Immature natural killer cell (primary cell): ENCODE results near the gene SLC38A10. TPM values are rescaled to one million over a fixed set of nuclear protein-coding genes. Genes with fewer than 3 reads are reported as not detected.
"Not testable (repeated sequence)": the region's sequence is repeated elsewhere in the genome, so short reads cannot be mapped to it uniquely, and the experiment has no call there.

Experiments used
- DNase-seq, 3 donors: peaks; one replicate each; pipeline ENCODE4 v3.0.0; 2022; ENCODE audit warnings: mixed read lengths in 1 of 3
- H3K27ac Mint-ChIP-seq, 6 donors: one replicate each; pipeline ENCODE4 v1.8.0; 2020; ENCODE audit warnings: mixed read lengths in 6 of 6, mild to moderate bottlenecking in 5 of 6, inconsistent platforms in 4 of 6, moderate library complexity in 3 of 6
- H3K27me3 Mint-ChIP-seq, 3 donors: one replicate each; pipeline ENCODE4 v1.8.0; 2020 to 2021; ENCODE audit warnings: low read depth in 3 of 3, mild to moderate bottlenecking in 3 of 3, mixed read lengths in 3 of 3, moderate library complexity in 3 of 3, inconsistent platforms in 1 of 3
- H3K36me3 Mint-ChIP-seq, 3 donors: one replicate each; pipeline ENCODE4 v1.8.0; 2020; ENCODE audit warnings: mixed read lengths in 3 of 3, inconsistent platforms in 2 of 3, mild to moderate bottlenecking in 2 of 3
- H3K4me1 Mint-ChIP-seq, 2 donors: one replicate each; pipeline ENCODE4 v1.8.0; 2020; ENCODE audit warnings: inconsistent platforms in 2 of 2, mild to moderate bottlenecking in 2 of 2, mixed read lengths in 2 of 2, moderate library complexity in 1 of 2
- H3K4me3 Mint-ChIP-seq, 5 donors: one replicate each; pipeline ENCODE4 v1.8.0; 2020; ENCODE audit warnings: mild to moderate bottlenecking in 5 of 5, mixed read lengths in 5 of 5, inconsistent platforms in 3 of 5, moderate library complexity in 3 of 5
- H3K9me3 Mint-ChIP-seq, 6 donors: one replicate each; pipeline ENCODE4 v1.8.0; 2020; ENCODE audit warnings: mild to moderate bottlenecking in 6 of 6, mixed read lengths in 6 of 6, inconsistent platforms in 4 of 6, moderate library complexity in 3 of 6
- polyA plus RNA-seq, 3 donors: library from polyadenylated mRNA; unstranded; fragments of 300-500 nt; fragmentation: Illumina TruSeq; gene quantifications; one replicate each; pipeline ENCODE4 v1.2.3, GENCODE V29; 2021

The SLC38A10 gene
- polyA plus RNA-seq, 3 donors from 2014 or later = 46.8 to 98.7 (median 46.8) TPM

- Mint-ChIP-seq H3K27ac (no peak overlapping the region), H3K36me3 (no peaks in the 10 kb centered on the region), H3K9me3 (no peaks in the 10 kb centered on the region), H3K4me3 (no peak overlapping the region), H3K27me3 (peaks cover 1 to 4% (median 3%) of the 10 kb centered on the region in 3 donors), H3K4me1 (peaks cover 5 to 8% of the 10 kb centered on the region in 2 donors)
- DNase-seq = no peak
Measured at GRCh38 chr17:81312624-81313325, 17.7 kb upstream of the SLC38A10 start.

- Mint-ChIP-seq H3K9me3 (no peaks in the 10 kb centered on the region), H3K36me3 (no peaks in the 10 kb centered on the region), H3K27ac (no peak overlapping the region), H3K27me3 (peaks cover 1 to 3% (median 3%) of the 10 kb centered on the region in 3 donors), H3K4me1 (peaks cover 5 to 8% of the 10 kb centered on the region in 2 donors), H3K4me3 (no peak overlapping the region)
- DNase-seq = no peak
Measured at GRCh38 chr17:81311946-81312345, 16.8 kb upstream of the SLC38A10 start.

GRCh38 chr17:81310949-81311550, 15.9 kb upstream of the SLC38A10 start:
- no peak overlapping the region for H3K27ac Mint-ChIP-seq

GRCh38 chr17:81309859-81310839, 15.0 kb upstream of the SLC38A10 start:
- Mint-ChIP-seq H3K4me3 (no peak overlapping the region), H3K27ac (no peak overlapping the region), H3K27me3 (peaks cover 3% of the 10 kb centered on the region in 3 donors), H3K9me3 (no peaks in the 10 kb centered on the region), H3K36me3 (no peaks in the 10 kb centered on the region), H3K4me1 (peaks cover 5 to 8% of the 10 kb centered on the region in 2 donors)
- no peak for DNase-seq

More at GRCh38 chr17:81310949-81311550, 15.9 kb upstream of the SLC38A10 start:
- H3K4me1 Mint-ChIP-seq = peaks cover 5 to 8% of the 10 kb centered on the region in 2 donors
- no peak for DNase-seq
- H3K4me3 Mint-ChIP-seq = no peak overlapping the region
- H3K27me3 Mint-ChIP-seq = peaks cover 1 to 3% (median 3%) of the 10 kb centered on the region in 3 donors
- H3K36me3 Mint-ChIP-seq = no peaks in the 10 kb centered on the region
- no peaks in the 10 kb centered on the region for H3K9me3 Mint-ChIP-seq

GRCh38 chr17:81309140-81309858, 14.2 kb upstream of the SLC38A10 start:
- H3K27me3 Mint-ChIP-seq = peaks cover 3% of the 10 kb centered on the region in 3 donors
- H3K9me3 Mint-ChIP-seq = no peaks in the 10 kb centered on the region
- peak; percentile 60 to 63 (median 61) for DNase-seq
- peaks cover 5 to 8% of the 10 kb centered on the region in 2 donors for H3K4me1 Mint-ChIP-seq
- peak overlapping the region in 4 of 5 donors; percentile 21 to 81 (median 48) for H3K4me3 Mint-ChIP-seq
- no peaks in the 10 kb centered on the region for H3K36me3 Mint-ChIP-seq
- H3K27ac Mint-ChIP-seq = peak overlapping the region in 1 of 6 donors; percentile 56

- H3K27me3 Mint-ChIP-seq, H3K4me1 Mint-ChIP-seq, DNase-seq, H3K4me3 Mint-ChIP-seq, H3K9me3 Mint-ChIP-seq, H3K36me3 Mint-ChIP-seq, H3K27ac Mint-ChIP-seq: not testable (repeated sequence)
Measured at GRCh38 chr17:81308784-81309139, 13.7 kb upstream of the SLC38A10 start.

GRCh38 chr17:81307636-81308560, 12.8 kb upstream of the SLC38A10 start:
- H3K27me3 Mint-ChIP-seq = peaks cover 1 to 3% (median 3%) of the 10 kb centered on the region in 3 donors
- H3K36me3 Mint-ChIP-seq = no peaks in the 10 kb centered on the region
- H3K4me1 Mint-ChIP-seq = peaks cover 5 to 8% of the 10 kb centered on the region in 2 donors
- H3K9me3 Mint-ChIP-seq = no peaks in the 10 kb centered on the region
- H3K4me3 Mint-ChIP-seq = no peak overlapping the region
- no peak for DNase-seq
- no peak overlapping the region for H3K27ac Mint-ChIP-seq

- Mint-ChIP-seq H3K9me3 (no peaks in the 10 kb centered on the region), H3K4me3 (no peak overlapping the region), H3K27me3 (peaks cover 1 to 3% (median 3%) of the 10 kb centered on the region in 3 donors), H3K4me1 (peaks cover 5 to 8% of the 10 kb centered on the region in 2 donors), H3K27ac (no peak overlapping the region), H3K36me3 (no peaks in the 10 kb centered on the region)
- no peak for DNase-seq
Measured at GRCh38 chr17:81306898-81307510, 11.9 kb upstream of the SLC38A10 start.

- Mint-ChIP-seq H3K27ac (no peak overlapping the region), H3K27me3 (peaks cover 1 to 3% (median 3%) of the 10 kb centered on the region in 3 donors), H3K4me1 (peaks cover 5 to 8% of the 10 kb centered on the region in 2 donors), H3K4me3 (no peak overlapping the region), H3K9me3 (no peaks in the 10 kb centered on the region), H3K36me3 (no peaks in the 10 kb centered on the region)
- no peak for DNase-seq
Measured at GRCh38 chr17:81306491-81306890, 11.4 kb upstream of the SLC38A10 start.

GRCh38 chr17:81305051-81305630, 10.0 kb upstream of the SLC38A10 start:
- Mint-ChIP-seq H3K4me1 (peaks cover 5 to 8% of the 10 kb centered on the region in 2 donors), H3K27me3 (peaks cover 1 to 3% (median 3%) of the 10 kb centered on the region in 3 donors), H3K36me3 (no peaks in the 10 kb centered on the region), H3K9me3 (no peaks in the 10 kb centered on the region), H3K4me3 (no peak overlapping the region), H3K27ac (no peak overlapping the region)
- DNase-seq = no peak

- Mint-ChIP-seq H3K36me3 (no peaks in the 10 kb centered on the region), H3K27me3 (peaks cover 1 to 3% (median 2%) of the 10 kb centered on the region in 3 donors), H3K4me3 (no peak overlapping the region), H3K9me3 (no peaks in the 10 kb centered on the region), H3K27ac (no peak overlapping the region), H3K4me1 (peaks cover 4 to 7% of the 10 kb centered on the region in 2 donors)
- no peak for DNase-seq
Measured at GRCh38 chr17:81304196-81305015, 9.3 kb upstream of the SLC38A10 start.
